OCI-LY7 (cell line): ENCODE data around the gene TCF20.

Experiments
- CTCF ChIP-seq: fragments of 200-600 bp; sonication (generic); conservative IDR thresholded peaks from 2 replicates; pipeline ENCODE4 v1.5.1; 2014; ENCODE audit warnings: mild to moderate bottlenecking, antibody characterized with exemption, low read length, moderate library complexity, mixed read lengths
- EZH2phosphoT487 ChIP-seq: fragments of 200-600 bp; sonication (generic); IDR thresholded peaks from 2 replicates; pipeline ENCODE4 v1.6.1; 2018; ENCODE audit warnings: low read depth, borderline replicate concordance, mild to moderate bottlenecking, mixed run types, antibody characterized with exemption, low read length, moderate library complexity, mixed read lengths

- no peak for TF ChIP-seq CTCF
- no peak for TF ChIP-seq EZH2phosphoT487
Observed at GRCh38 chr22:42281706-42282251, 11.3 kb upstream of the TCF20 start.
